Measurements from ENCODE around the gene SDK1. TPM values are rescaled to one million over a fixed set of nuclear protein-coding genes. Genes with fewer than 3 reads are reported as not detected.

The SDK1 gene
- total and polyA plus RNA-seq, 4 donors: 0.12 to 0.47 (median 0.36) TPM

DNA sequence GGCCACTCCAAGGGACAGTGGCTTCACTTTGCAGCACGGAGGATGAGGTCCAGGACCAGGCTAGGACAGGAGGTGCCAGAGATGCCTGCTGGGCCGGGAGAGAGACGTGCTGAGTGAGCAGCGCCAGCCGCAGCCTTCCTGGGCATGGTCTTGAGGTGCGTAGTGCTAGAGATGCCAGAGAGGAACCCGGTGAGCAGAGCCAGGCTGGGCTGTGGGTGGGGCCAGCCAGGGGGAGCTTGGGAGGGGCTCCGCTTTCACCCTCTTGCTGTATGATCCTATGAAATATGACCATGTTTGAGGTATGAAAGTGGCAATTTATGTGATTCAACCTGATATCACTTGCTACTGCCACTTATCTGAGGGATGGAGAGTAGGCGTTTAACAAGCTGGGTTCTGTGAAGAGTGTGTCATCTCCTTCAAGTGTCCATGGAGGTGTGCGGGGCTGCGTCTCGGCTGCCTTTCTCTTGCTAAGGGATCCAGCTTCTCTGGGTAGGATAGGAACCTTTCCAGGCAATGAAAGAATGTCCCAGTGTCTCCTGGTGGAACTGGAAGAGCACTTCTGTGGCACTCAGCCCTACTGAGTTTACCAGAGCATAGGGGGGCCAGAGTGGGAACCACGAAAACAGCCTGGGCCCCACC is 862.6 kb downstream of the SDK1 start:
- Histone ChIP-seq H3K27me3 (ENCODE audit: control insufficient read depth in 4 of 4, insufficient read depth in 4 of 4, low read length in 3 of 4) (no peaks in the 10 kb centered on the region), H3K9ac (ENCODE audit: low read depth in 1 of 2, low read length in 2 of 2) (no peak overlapping the region), H3K4me1 (ENCODE audit: control insufficient read depth in 4 of 4, insufficient read depth in 4 of 4, low read length in 3 of 4) (no peaks in the 10 kb centered on the region), H3K9me3 (ENCODE audit: control insufficient read depth in 4 of 4, low read length in 3 of 4) (peaks cover 0 to 3% (median 0%) of the 10 kb centered on the region in 4 donors), H3K36me3 (ENCODE audit: control insufficient read depth in 4 of 4, insufficient read depth in 3 of 4, low read depth in 1 of 4, low read length in 3 of 4) (no peaks in the 10 kb centered on the region), H3K4me3 (ENCODE audit: low read depth in 1 of 3, low read length in 3 of 3) (no peak overlapping the region), H3K27ac (ENCODE audit: low read depth in 1 of 2, low read length in 2 of 2) (no peak overlapping the region)
- 94% methylated on average over 13 of the region's 13 CpGs for WGBS
- TF ChIP-seq RXRA (IDR thresholded peaks at IDR 0.05) (no peak), HNF4G (IDR thresholded peaks at IDR 0.05) (no peak), JUND (IDR thresholded peaks at IDR 0.05) (no peak), YY1 (IDR thresholded peaks at IDR 0.05) (no peak), TAF1 (conservative IDR thresholded peaks at IDR 0.05) (no peak), GABPA (IDR thresholded peaks at IDR 0.05 in 1 of 2, conservative IDR thresholded peaks at IDR 0.05 in 1 of 2) (no peak), FOXA1 (IDR thresholded peaks at IDR 0.05) (no peak), FOXA2 (IDR thresholded peaks at IDR 0.05) (no peak), HNF4A (conservative IDR thresholded peaks at IDR 0.05) (no peak), EGR1 (IDR thresholded peaks at IDR 0.05; ENCODE audit: low read depth in 2 of 2) (no peak)
- TF ChIP-seq, protein P1, sequence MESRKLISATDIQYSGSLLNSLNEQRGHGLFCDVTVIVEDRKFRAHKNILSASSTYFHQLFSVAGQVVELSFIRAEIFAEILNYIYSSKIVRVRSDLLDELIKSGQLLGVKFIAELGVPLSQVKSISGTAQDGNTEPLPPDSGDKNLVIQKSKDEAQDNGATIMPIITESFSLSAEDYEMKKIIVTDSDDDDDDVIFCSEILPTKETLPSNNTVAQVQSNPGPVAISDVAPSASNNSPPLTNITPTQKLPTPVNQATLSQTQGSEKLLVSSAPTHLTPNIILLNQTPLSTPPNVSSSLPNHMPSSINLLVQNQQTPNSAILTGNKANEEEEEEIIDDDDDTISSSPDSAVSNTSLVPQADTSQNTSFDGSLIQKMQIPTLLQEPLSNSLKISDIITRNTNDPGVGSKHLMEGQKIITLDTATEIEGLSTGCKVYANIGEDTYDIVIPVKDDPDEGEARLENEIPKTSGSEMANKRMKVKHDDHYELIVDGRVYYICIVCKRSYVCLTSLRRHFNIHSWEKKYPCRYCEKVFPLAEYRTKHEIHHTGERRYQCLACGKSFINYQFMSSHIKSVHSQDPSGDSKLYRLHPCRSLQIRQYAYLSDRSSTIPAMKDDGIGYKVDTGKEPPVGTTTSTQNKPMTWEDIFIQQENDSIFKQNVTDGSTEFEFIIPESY (IDR thresholded peaks at IDR 0.05): no peak
- TF ChIP-seq, protein P2, sequence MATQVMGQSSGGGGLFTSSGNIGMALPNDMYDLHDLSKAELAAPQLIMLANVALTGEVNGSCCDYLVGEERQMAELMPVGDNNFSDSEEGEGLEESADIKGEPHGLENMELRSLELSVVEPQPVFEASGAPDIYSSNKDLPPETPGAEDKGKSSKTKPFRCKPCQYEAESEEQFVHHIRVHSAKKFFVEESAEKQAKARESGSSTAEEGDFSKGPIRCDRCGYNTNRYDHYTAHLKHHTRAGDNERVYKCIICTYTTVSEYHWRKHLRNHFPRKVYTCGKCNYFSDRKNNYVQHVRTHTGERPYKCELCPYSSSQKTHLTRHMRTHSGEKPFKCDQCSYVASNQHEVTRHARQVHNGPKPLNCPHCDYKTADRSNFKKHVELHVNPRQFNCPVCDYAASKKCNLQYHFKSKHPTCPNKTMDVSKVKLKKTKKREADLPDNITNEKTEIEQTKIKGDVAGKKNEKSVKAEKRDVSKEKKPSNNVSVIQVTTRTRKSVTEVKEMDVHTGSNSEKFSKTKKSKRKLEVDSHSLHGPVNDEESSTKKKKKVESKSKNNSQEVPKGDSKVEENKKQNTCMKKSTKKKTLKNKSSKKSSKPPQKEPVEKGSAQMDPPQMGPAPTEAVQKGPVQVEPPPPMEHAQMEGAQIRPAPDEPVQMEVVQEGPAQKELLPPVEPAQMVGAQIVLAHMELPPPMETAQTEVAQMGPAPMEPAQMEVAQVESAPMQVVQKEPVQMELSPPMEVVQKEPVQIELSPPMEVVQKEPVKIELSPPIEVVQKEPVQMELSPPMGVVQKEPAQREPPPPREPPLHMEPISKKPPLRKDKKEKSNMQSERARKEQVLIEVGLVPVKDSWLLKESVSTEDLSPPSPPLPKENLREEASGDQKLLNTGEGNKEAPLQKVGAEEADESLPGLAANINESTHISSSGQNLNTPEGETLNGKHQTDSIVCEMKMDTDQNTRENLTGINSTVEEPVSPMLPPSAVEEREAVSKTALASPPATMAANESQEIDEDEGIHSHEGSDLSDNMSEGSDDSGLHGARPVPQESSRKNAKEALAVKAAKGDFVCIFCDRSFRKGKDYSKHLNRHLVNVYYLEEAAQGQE (IDR thresholded peaks at IDR 0.05): no peak
- TF ChIP-seq, protein P3, sequence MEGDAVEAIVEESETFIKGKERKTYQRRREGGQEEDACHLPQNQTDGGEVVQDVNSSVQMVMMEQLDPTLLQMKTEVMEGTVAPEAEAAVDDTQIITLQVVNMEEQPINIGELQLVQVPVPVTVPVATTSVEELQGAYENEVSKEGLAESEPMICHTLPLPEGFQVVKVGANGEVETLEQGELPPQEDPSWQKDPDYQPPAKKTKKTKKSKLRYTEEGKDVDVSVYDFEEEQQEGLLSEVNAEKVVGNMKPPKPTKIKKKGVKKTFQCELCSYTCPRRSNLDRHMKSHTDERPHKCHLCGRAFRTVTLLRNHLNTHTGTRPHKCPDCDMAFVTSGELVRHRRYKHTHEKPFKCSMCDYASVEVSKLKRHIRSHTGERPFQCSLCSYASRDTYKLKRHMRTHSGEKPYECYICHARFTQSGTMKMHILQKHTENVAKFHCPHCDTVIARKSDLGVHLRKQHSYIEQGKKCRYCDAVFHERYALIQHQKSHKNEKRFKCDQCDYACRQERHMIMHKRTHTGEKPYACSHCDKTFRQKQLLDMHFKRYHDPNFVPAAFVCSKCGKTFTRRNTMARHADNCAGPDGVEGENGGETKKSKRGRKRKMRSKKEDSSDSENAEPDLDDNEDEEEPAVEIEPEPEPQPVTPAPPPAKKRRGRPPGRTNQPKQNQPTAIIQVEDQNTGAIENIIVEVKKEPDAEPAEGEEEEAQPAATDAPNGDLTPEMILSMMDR (IDR thresholded peaks at IDR 0.05; ENCODE audit: low read depth, low read length, missing input control): no peak
- TF ChIP-seq, protein P4, sequence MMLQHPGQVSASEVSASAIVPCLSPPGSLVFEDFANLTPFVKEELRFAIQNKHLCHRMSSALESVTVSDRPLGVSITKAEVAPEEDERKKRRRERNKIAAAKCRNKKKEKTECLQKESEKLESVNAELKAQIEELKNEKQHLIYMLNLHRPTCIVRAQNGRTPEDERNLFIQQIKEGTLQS (IDR thresholded peaks at IDR 0.05): no peak
- no peak for DNase-seq (ENCODE audit: low spot score)

DNA sequence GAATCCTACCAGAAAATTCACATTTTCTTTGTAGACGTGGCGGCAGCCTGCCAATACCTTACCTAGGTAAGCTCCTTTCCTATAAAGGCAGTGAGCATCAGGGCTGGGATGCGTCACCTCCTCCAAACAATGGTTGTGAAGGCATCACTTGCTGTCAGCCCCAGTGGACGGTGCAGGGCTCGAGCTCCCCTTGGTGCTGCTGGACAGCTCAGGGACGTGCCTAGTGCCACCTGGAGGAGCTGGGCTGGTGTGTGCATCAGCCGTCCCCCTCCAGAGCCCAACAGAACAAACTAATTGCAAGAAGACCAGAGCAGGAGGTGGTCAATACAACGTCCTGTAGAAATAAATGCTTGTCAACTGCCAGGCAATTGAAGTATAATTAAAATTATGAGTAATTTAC is 863.5 kb downstream of the SDK1 start:
- 60% methylated on average over 8 of the region's 8 CpGs for WGBS
- Histone ChIP-seq H3K27ac (ENCODE audit: low read depth in 1 of 2, low read length in 2 of 2) (no peak overlapping the region), H3K9ac (ENCODE audit: low read depth in 1 of 2, low read length in 2 of 2) (no peak overlapping the region), H3K27me3 (ENCODE audit: control insufficient read depth in 4 of 4, insufficient read depth in 4 of 4, low read length in 3 of 4) (no peaks in the 10 kb centered on the region), H3K9me3 (ENCODE audit: control insufficient read depth in 4 of 4, low read length in 3 of 4) (peaks cover 0 to 3% (median 0%) of the 10 kb centered on the region in 4 donors), H3K4me1 (ENCODE audit: control insufficient read depth in 4 of 4, insufficient read depth in 4 of 4, low read length in 3 of 4) (no peaks in the 10 kb centered on the region), H3K4me3 (ENCODE audit: low read depth in 1 of 3, low read length in 3 of 3) (no peak overlapping the region), H3K36me3 (ENCODE audit: control insufficient read depth in 4 of 4, insufficient read depth in 3 of 4, low read depth in 1 of 4, low read length in 3 of 4) (no peaks in the 10 kb centered on the region)
- TF ChIP-seq, protein P2 (IDR thresholded peaks at IDR 0.05): peak; percentile 34
- no peak for TF ChIP-seq YY1 (IDR thresholded peaks at IDR 0.05)
- no peak for DNase-seq (ENCODE audit: low spot score)

Measured in liver (tissue), 9 donors.